ENCODE results near the gene PITPNC1. TPM values are rescaled to one million over a fixed set of nuclear protein-coding genes. Genes with fewer than 3 reads are reported as not detected.

PITPNC1 gene
- total RNA-seq, 1 donor from 2014 or later: 13.0 TPM

- H3K27me3 ChIP-seq (ENCODE audit: control insufficient read depth, insufficient read depth, low read length): no peaks in the 10 kb centered on the region
- no peak for DNase-seq (ENCODE audit: low read depth)
- TF ChIP-seq CTCF (IDR thresholded peaks at IDR 0.05; ENCODE audit: insufficient read depth, low read length, poor library complexity, severe bottlenecking): no peak
- no peaks in the 10 kb centered on the region for H3K36me3 ChIP-seq (ENCODE audit: control insufficient read depth, insufficient read depth, low read length)
- H3K4me3 ChIP-seq (ENCODE audit: low read depth, low read length): no peak overlapping the region
Observed at GRCh38 chr17:67632141-67632540, 255.1 kb downstream of the PITPNC1 start.

DNA sequence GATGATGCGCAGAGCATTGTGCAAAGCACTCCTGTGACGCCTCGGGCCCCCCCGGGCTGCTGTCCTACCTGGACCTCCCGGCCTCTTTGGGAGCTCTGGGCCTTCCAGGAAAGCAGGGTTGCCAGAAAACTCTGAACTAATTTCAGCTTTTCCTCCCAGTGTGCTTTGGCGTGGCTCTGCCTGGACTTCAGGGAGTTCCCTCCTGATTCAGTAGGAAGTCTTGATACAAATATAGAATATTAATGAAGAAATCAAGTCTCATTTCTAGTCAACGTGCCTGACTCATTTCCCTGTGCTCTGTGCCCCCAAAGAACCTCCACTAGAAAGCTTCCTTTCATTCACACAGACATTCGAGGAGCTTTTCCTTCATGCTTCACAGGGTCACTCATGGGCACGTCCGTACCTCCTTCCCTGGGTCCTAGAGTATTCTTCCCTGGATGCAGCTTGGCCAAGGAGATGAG is 256.7 kb downstream of the PITPNC1 start:
- no peak for TF ChIP-seq CTCF (IDR thresholded peaks at IDR 0.05; ENCODE audit: insufficient read depth, low read length, poor library complexity, severe bottlenecking)
- H3K4me3 ChIP-seq (ENCODE audit: low read depth, low read length): no peak overlapping the region
- no peak for DNase-seq (ENCODE audit: low read depth)
- no peaks in the 10 kb centered on the region for H3K36me3 ChIP-seq (ENCODE audit: control insufficient read depth, insufficient read depth, low read length)
- no peaks in the 10 kb centered on the region for H3K27me3 ChIP-seq (ENCODE audit: control insufficient read depth, insufficient read depth, low read length)

DNA sequence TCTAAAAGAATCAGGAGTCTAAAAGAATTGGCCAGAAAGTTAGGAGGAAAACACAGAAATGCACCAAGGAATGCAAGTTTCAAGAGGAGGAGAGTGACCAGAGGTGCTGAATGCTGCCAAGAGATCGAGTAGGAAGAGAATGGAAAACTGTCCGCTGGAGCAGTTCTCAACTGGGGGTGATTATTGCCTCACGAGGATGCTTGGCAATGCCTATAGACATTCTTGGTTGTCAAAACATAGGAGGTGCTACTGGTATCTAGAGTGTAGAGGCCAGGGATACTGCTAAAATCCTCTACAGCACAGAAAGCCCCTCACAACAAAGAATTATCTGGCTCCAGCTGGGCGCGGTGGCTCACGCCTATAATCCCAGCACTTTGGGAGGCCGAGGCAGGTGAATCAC is 258.6 kb downstream of the PITPNC1 start:
- no peaks in the 10 kb centered on the region for H3K36me3 ChIP-seq (ENCODE audit: control insufficient read depth, insufficient read depth, low read length)
- no peak overlapping the region for H3K4me3 ChIP-seq (ENCODE audit: low read depth, low read length)
- H3K27me3 ChIP-seq (ENCODE audit: control insufficient read depth, insufficient read depth, low read length): no peaks in the 10 kb centered on the region
- DNase-seq (ENCODE audit: low read depth): no peak
- no peak for TF ChIP-seq CTCF (IDR thresholded peaks at IDR 0.05; ENCODE audit: insufficient read depth, low read length, poor library complexity, severe bottlenecking)

- no peaks in the 10 kb centered on the region for H3K36me3 ChIP-seq (ENCODE audit: control insufficient read depth, insufficient read depth, low read length)
- no peaks in the 10 kb centered on the region for H3K27me3 ChIP-seq (ENCODE audit: control insufficient read depth, insufficient read depth, low read length)
- no peak for DNase-seq (ENCODE audit: low read depth)
- no peak overlapping the region for H3K4me3 ChIP-seq (ENCODE audit: low read depth, low read length)
- no peak for TF ChIP-seq CTCF (IDR thresholded peaks at IDR 0.05; ENCODE audit: insufficient read depth, low read length, poor library complexity, severe bottlenecking)
Observed at GRCh38 chr17:67636312-67636711, 259.2 kb downstream of the PITPNC1 start.

DNA sequence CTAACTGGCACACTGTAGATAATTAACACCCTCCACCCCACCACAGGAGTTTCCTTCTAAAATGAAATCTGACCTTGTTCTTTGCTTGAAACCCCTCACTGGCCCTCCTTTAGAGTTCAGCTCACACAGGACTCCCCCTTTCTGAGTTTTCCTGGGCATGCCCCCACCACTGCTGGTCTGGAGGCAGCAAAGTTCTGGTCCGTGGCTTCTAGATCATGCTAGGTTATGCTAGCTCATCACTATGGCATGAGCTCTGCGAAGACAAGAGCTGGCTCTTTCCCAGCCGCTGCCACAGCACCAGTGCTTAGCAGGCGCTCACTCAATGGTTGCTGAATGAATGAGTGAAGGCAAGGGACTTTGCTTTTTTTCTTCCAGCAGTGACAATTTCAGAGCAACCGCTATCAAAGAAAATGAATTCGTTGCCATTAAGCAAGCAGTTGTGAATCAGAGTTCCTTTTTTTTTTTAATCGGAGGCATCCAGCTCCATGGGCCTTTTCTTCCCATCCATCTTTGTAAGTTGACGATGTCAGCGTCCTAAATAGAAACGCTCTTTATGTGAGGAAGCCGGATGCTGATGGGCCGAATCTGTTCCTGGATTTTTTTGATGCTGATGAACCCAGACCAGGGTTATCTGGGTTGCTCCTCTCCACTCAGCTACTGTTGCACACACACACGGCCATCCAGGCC is 259.9 kb downstream of the PITPNC1 start:
- Histone ChIP-seq H3K36me3 (ENCODE audit: control insufficient read depth, insufficient read depth, low read length) (no peaks in the 10 kb centered on the region), H3K27me3 (ENCODE audit: control insufficient read depth, insufficient read depth, low read length) (no peaks in the 10 kb centered on the region), H3K4me3 (ENCODE audit: low read depth, low read length) (no peak overlapping the region)
- no peak for TF ChIP-seq CTCF (IDR thresholded peaks at IDR 0.05; ENCODE audit: insufficient read depth, low read length, poor library complexity, severe bottlenecking)
- peak; percentile 58 for DNase-seq (ENCODE audit: low read depth)

All from kidney epithelial cell (primary cell).